ENCODE results near the gene OTOP2.

- TF ChIP-seq CTCF (IDR thresholded peaks at IDR 0.05 in 2 of 3, conservative IDR thresholded peaks at IDR 0.05 in 1 of 3; ENCODE audit: control insufficient read depth in 2 of 3, extremely low read depth in 1 of 3, insufficient read depth in 1 of 3, low read depth in 3 of 3, low read length in 3 of 3) (no peak), REST (IDR thresholded peaks at IDR 0.05; ENCODE audit: low read depth, low read length) (no peak)
Measured at GRCh38 chr17:74935048-74935447, 11.0 kb downstream of the OTOP2 start.

All from GM12878 (cell line).